H1 (cell line): ENCODE results near the gene PAQR5. TPM values are rescaled to one million over a fixed set of nuclear protein-coding genes. Genes with fewer than 3 reads are reported as not detected.

Experiments used
- ATF2 ChIP-seq: IDR thresholded peaks from 2 replicates; pipeline ENCODE4 v1.6.1; 2012; ENCODE audit warnings: low read length, inconsistent platforms
- CHD7 ChIP-seq: fragments of 300-600 bp; sonication (generic); IDR thresholded peaks from 2 replicates; pipeline ENCODE4 v1.7.1; 2012; ENCODE audit warnings: low read length, moderate library complexity, mild to moderate bottlenecking, inconsistent platforms; ENCODE audit not compliant: insufficient replicate concordance
- KDM4A ChIP-seq: IDR thresholded peaks from one replicate; pipeline ENCODE4 v1.7.1; 2012; ENCODE audit warnings: low read depth, mild to moderate bottlenecking, moderate library complexity, low read length, inconsistent platforms; ENCODE audit not compliant: severe bottlenecking
- KDM5A ChIP-seq: fragments of 200-600 bp; IDR thresholded peaks from 2 replicates; pipeline ENCODE4 v1.7.1; 2012; ENCODE audit warnings: mild to moderate bottlenecking, low read length, inconsistent platforms, mixed read lengths
- MAFK ChIP-seq: IDR thresholded peaks from 2 replicates; pipeline ENCODE4 v1.6.1; 2012; ENCODE audit warnings: low read depth, mild to moderate bottlenecking, improper control_type of control experiment, low read length
- NANOG ChIP-seq: IDR thresholded peaks from 2 replicates; pipeline ENCODE4 v1.6.1; 2011; ENCODE audit warnings: low read length, low read depth, mild to moderate bottlenecking, inconsistent platforms; ENCODE audit not compliant: insufficient read depth, poor library complexity, severe bottlenecking
- POLR2A ChIP-seq, 2 experiments: IDR thresholded peaks; 1 replicate in 1 of 2; 2 replicates in 1 of 2; pipeline ENCODE4 v1.6.1; 2011; ENCODE audit warnings: low read depth in 2 of 2, low read length in 2 of 2, mild to moderate bottlenecking in 2 of 2; ENCODE audit errors: control extremely low read depth in 1 of 2
- RBBP5 ChIP-seq: IDR thresholded peaks from 2 replicates; pipeline ENCODE4 v1.7.1; 2012; ENCODE audit warnings: low read depth, mild to moderate bottlenecking, inconsistent platforms, low read length, moderate library complexity, borderline replicate concordance
- SP4 ChIP-seq: IDR thresholded peaks from 2 replicates; pipeline ENCODE4 v1.6.1; 2012; ENCODE audit warnings: low read length, inconsistent platforms
- TAF1 ChIP-seq: IDR thresholded peaks from 2 replicates; pipeline ENCODE4 v1.6.1; 2011; ENCODE audit warnings: mild to moderate bottlenecking, low read depth, low read length
- polyA plus RNA-seq, 7 experiments: library from polyadenylated mRNA; depleted of rRNA in 3 of 7; stranded (reverse) in 5 of 7; unstranded in 2 of 7; fragments of >200 nt in 5 of 7; fragments of 200-250 nt in 2 of 7; gene quantifications; 1 replicate in 5 of 7; 2 replicates in 1 of 7; 4 replicates in 1 of 7; pipeline versions ENCODE4 v1.2.1 to v1.2.3, GENCODE V29; 2011 to 2013; ENCODE audit warnings: missing spikeins in 2 of 7, mixed read lengths in 2 of 7
- total RNA-seq: library from RNA; stranded (reverse); fragmentation: NEBNext Ultra II Directional; extraction: Animal tissue kit (Norgen Biotek cat#: 25700); gene quantifications from 2 replicates; pipeline ENCODE4 v1.2.1, GENCODE V29; 2021

Gene PAQR5
- total and polyA plus RNA-seq, 2 of the 8 experiments (the other 6 are each of a cell fraction or from before 2014, with no cell fraction given) = 8.7 to 18.1 TPM

- TF ChIP-seq CHD7 = no peak
- no peak for TF ChIP-seq ATF2
- no peak for TF ChIP-seq POLR2A (IDR thresholded peaks at IDR 0.05; ENCODE audit: control extremely low read depth in 1 of 2, low read depth in 2 of 2, low read length in 2 of 2)
- no peak for TF ChIP-seq SP4
- no peak for TF ChIP-seq NANOG
- TF ChIP-seq KDM5A = no peak
- TF ChIP-seq TAF1 = no peak
- TF ChIP-seq MAFK = no peak
- TF ChIP-seq KDM4A = no peak
- TF ChIP-seq RBBP5 = no peak
Measured at GRCh38 chr15:69302929-69303328, 4.2 kb downstream of the PAQR5 start (continued).
